Measurements from ENCODE around the gene ARHGAP24. TPM values are rescaled to one million over a fixed set of nuclear protein-coding genes. Genes with fewer than 3 reads are reported as not detected.

Gene ARHGAP24
- total RNA-seq, 1 experiment from 2014 or later: 1.3 TPM

DNA sequence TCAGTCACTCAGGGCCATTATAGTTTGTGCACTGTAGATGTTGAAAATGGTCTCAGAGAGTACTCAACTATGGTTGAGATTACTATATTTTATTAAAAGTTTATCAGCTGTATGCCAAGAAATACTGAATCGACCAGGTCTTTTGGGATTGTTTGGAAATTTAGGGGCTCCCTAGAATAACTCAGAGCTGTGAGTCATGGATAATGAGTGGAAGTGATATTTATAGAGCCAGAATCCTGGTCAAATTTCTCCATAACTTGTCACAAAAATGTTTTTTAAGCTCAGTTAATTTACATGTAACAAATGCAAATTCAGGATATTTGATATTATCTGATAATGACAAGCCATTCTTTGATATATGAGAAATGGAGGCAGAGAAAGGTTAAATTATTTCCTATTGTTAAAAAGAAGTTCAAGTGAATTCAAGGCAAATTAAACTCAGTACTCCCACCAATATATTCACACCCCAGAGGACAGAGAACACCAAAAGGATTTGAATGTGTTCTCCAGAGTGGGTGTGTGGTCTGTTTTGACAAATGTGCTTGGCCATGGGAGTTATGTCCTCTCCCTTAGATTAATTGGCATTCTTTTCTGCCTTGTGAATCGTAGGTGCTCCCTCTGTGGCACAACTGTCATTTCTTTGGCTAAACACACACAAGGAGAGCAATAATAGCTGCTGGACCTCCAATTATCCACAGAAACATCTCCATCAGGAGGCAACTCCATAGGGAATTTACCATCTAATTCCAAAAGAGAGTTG, 37.7 kb downstream of the ARHGAP24 start:
- intact Hi-C loops (cut with micrococcal nuclease): no loop called here
- H3K9me2 ChIP-seq (ENCODE audit: insufficient read depth): no peaks in the 10 kb centered on the region
- RAD21 ChIA-PET (ENCODE audit: low non-redundant PET in 1 of 2, low total read pairs in 2 of 2, uncharacterized antibody in 2 of 2, unreplicated experiment in 2 of 2): no interaction called here

More for the DNA sequence above, 37.7 kb downstream of the ARHGAP24 start:
- H3K9me3 ChIP-seq (ENCODE audit: control insufficient read depth in 1 of 2, insufficient read depth in 1 of 2, low read depth in 1 of 2, low read length in 2 of 2): no peaks in the 10 kb centered on the region
- no peak for ATAC-seq
- no peaks in the 10 kb centered on the region for H4K20me1 ChIP-seq (ENCODE audit: insufficient read depth)
- ChIA-PET CTCF (no interaction called here), POLR2A (no interaction called here)
- H3K9ac ChIP-seq (ENCODE audit: low read length): no peak overlapping the region
- H3K27me3 ChIP-seq (ENCODE audit: insufficient read depth, low read length): no peaks in the 10 kb centered on the region
- DNase-seq (ENCODE audit: low read depth, low spot score): no peak
- no peak overlapping the region for H2AFZ ChIP-seq (ENCODE audit: low read depth, low read length, poor library complexity, severe bottlenecking)
- H3K79me2 ChIP-seq (ENCODE audit: insufficient read depth, low read length): no peaks in the 10 kb centered on the region
- H3K27ac ChIP-seq (ENCODE audit: low read depth, low read length): no peak overlapping the region
- H3K4me2 ChIP-seq (ENCODE audit: low read length): no peak overlapping the region
- no peaks in the 10 kb centered on the region for H3K4me1 ChIP-seq (ENCODE audit: control insufficient read depth in 1 of 2, insufficient read depth in 2 of 2, low read length in 2 of 2)
- H3K4me3 ChIP-seq (replicated peaks in 1 of 2; ENCODE audit: low read depth in 1 of 2, low read length in 2 of 2): no peak overlapping the region
- BruUV-seq (replicated peaks): no TSS peak
- TF ChIP-seq EZH2 (IDR thresholded peaks at IDR 0.05) (no peak), SIN3A (IDR thresholded peaks at IDR 0.05; ENCODE audit: low read depth) (no peak), EGR1 (IDR thresholded peaks at IDR 0.05; ENCODE audit: low read depth) (no peak), SRF (IDR thresholded peaks at IDR 0.05; ENCODE audit: low read depth) (no peak), ZBTB33 (IDR thresholded peaks at IDR 0.05; ENCODE audit: extremely low read depth, insufficient replicate concordance, low read length) (no peak), RAD21 (IDR thresholded peaks at IDR 0.05; ENCODE audit: low read depth) (no peak)
- TF ChIP-seq, protein P1, sequence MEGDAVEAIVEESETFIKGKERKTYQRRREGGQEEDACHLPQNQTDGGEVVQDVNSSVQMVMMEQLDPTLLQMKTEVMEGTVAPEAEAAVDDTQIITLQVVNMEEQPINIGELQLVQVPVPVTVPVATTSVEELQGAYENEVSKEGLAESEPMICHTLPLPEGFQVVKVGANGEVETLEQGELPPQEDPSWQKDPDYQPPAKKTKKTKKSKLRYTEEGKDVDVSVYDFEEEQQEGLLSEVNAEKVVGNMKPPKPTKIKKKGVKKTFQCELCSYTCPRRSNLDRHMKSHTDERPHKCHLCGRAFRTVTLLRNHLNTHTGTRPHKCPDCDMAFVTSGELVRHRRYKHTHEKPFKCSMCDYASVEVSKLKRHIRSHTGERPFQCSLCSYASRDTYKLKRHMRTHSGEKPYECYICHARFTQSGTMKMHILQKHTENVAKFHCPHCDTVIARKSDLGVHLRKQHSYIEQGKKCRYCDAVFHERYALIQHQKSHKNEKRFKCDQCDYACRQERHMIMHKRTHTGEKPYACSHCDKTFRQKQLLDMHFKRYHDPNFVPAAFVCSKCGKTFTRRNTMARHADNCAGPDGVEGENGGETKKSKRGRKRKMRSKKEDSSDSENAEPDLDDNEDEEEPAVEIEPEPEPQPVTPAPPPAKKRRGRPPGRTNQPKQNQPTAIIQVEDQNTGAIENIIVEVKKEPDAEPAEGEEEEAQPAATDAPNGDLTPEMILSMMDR (IDR thresholded peaks at IDR 0.05 in 2 of 3, conservative IDR thresholded peaks at IDR 0.05 in 1 of 3; ENCODE audit: borderline replicate concordance in 1 of 3, insufficient read depth in 1 of 3, low read depth in 2 of 3, low read length in 2 of 3): no peak
- H3K36me3 ChIP-seq (ENCODE audit: control insufficient read depth in 1 of 2, insufficient read depth in 2 of 2, low read length in 2 of 2): no peaks in the 10 kb centered on the region
